HUDEP-2 (cell line): ENCODE data around the gene NUDCD3.
A peak's percentile ranks its signal among the peaks of the same experiment; 100 is the strongest.

Source experiments
- DNase-seq, 76 experiments: peaks; one replicate each; lab custom pipeline; 2025; ENCODE audit not compliant: unreplicated experiment in 76 of 76; lab: John Stamatoyannopoulos, UW

The NUDCD3 gene

GRCh38 chr7:44387389-44387788 lies 103.1 kb downstream of the NUDCD3 start:
- no peak for DNase-seq

GRCh38 chr7:44386139-44386913 lies 104.1 kb downstream of the NUDCD3 start:
- DNase-seq: no peak

- no peak for DNase-seq
Measured at GRCh38 chr7:44385434-44386138, 104.9 kb downstream of the NUDCD3 start.

- DNase-seq: no peak
Measured at GRCh38 chr7:44384586-44385433, 105.6 kb downstream of the NUDCD3 start.

GRCh38 chr7:44383566-44383965 lies 106.9 kb downstream of the NUDCD3 start:
- no peak for DNase-seq

GRCh38 chr7:44382459-44383265 lies 107.8 kb downstream of the NUDCD3 start:
- no peak for DNase-seq

GRCh38 chr7:44381494-44382220 lies 108.8 kb downstream of the NUDCD3 start:
- DNase-seq: no peak

GRCh38 chr7:44380831-44381493 lies 109.5 kb downstream of the NUDCD3 start:
- no peak for DNase-seq

- no peak for DNase-seq
Measured at GRCh38 chr7:44380189-44380830, 110.1 kb downstream of the NUDCD3 start.

GRCh38 chr7:44379366-44380188 lies 110.9 kb downstream of the NUDCD3 start:
- DNase-seq: peak in 20 of 76 experiments; percentile 3 to 44 (median 17)

- no peak for DNase-seq
Measured at GRCh38 chr7:44378744-44379143, 111.7 kb downstream of the NUDCD3 start.

- DNase-seq: no peak
Measured at GRCh38 chr7:44377681-44378421, 112.6 kb downstream of the NUDCD3 start.

- no peak for DNase-seq
Measured at GRCh38 chr7:44377134-44377463, 113.4 kb downstream of the NUDCD3 start.

GRCh38 chr7:44376429-44377133 lies 113.9 kb downstream of the NUDCD3 start:
- no peak for DNase-seq

- no peak for DNase-seq
Measured at GRCh38 chr7:44375926-44376342, 114.5 kb downstream of the NUDCD3 start.

GRCh38 chr7:44375236-44375699 lies 115.2 kb downstream of the NUDCD3 start:
- DNase-seq: no peak
